Testis (tissue), 2 donors: ENCODE results near the gene SUCLG2.

Source experiments
- POLR2A ChIP-seq: fragments of 450-650 bp; IDR thresholded peaks from one replicate; pipeline ENCODE4 v1.6.1; 2017; ENCODE audit warnings: antibody characterized with exemption, mild to moderate bottlenecking, moderate library complexity
- TF ChIP-seq, protein P1 (sequence below), 3 experiments: fragments of 450-650 bp in 2 of 3; fragments of 200-600 bp in 1 of 3; sonication (generic) in 1 of 3; IDR thresholded peaks; one replicate each; pipeline ENCODE4 v1.5.1; 2016 to 2019; ENCODE audit warnings: antibody characterized with exemption in 3 of 3, mild to moderate bottlenecking in 2 of 3, moderate library complexity in 1 of 3

DNA sequence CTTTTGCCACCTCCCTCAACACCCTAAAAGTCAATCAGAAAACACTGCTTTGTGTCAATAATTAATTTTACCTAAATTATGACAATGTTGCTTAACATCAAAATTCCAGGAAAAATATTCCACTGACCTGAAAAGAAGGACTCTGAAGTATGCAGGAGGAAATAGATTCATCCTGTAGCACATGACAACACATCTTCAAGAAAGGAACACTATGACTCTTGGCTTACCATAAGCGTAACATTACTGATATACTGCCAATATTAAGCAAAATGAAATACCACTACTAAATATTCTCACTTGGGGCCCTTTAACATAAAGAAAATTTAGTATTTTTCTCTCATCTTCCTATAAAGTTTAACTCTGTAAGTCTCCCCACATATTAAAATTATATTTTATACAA is 9.6 kb downstream of the SUCLG2 start:
- TF ChIP-seq POLR2A = no peak
- TF ChIP-seq, protein P1, sequence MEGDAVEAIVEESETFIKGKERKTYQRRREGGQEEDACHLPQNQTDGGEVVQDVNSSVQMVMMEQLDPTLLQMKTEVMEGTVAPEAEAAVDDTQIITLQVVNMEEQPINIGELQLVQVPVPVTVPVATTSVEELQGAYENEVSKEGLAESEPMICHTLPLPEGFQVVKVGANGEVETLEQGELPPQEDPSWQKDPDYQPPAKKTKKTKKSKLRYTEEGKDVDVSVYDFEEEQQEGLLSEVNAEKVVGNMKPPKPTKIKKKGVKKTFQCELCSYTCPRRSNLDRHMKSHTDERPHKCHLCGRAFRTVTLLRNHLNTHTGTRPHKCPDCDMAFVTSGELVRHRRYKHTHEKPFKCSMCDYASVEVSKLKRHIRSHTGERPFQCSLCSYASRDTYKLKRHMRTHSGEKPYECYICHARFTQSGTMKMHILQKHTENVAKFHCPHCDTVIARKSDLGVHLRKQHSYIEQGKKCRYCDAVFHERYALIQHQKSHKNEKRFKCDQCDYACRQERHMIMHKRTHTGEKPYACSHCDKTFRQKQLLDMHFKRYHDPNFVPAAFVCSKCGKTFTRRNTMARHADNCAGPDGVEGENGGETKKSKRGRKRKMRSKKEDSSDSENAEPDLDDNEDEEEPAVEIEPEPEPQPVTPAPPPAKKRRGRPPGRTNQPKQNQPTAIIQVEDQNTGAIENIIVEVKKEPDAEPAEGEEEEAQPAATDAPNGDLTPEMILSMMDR (IDR thresholded peaks at IDR 0.05) = no peak
